Gastrocnemius medialis (tissue), 4 donors: ENCODE data around the gene FBXO27. TPM values are rescaled to one million over a fixed set of nuclear protein-coding genes. Genes with fewer than 3 reads are reported as not detected.

ENCODE experiments used
- ATAC-seq, 2 donors: fragments of 150-250 bp; one replicate each; pipeline ENCODE4 v1.9.1; 2016
- DNase-seq, 2 donors: peaks; one replicate each; pipeline ENCODE4 v3.0.0-alpha.2; 2019
- H3K27ac ChIP-seq, 4 donors: fragments of 200-600 bp; sonication (generic); 1 replicate in 1 of 4; 2 replicates in 3 of 4; pipeline ENCODE4 v1.5.1; 2016 to 2018; ENCODE audit warnings: mild to moderate bottlenecking in 2 of 4, moderate library complexity in 1 of 4
- H3K27me3 ChIP-seq, 3 donors: fragments of 200-600 bp; sonication (generic) in 2 of 3; 1 replicate in 1 of 3; 2 replicates in 2 of 3; pipeline versions ENCODE4 v1.5.1 to v1.6.0; 2016 to 2019; ENCODE audit warnings: mild to moderate bottlenecking in 1 of 3, moderate library complexity in 1 of 3
- H3K36me3 ChIP-seq, 2 donors: fragments of 200-600 bp; sonication (generic) in 1 of 2; one replicate each; pipeline ENCODE4 v1.5.1; 2017 to 2018
- H3K4me1 ChIP-seq, 2 donors: fragments of 200-600 bp; sonication (generic) in 1 of 2; one replicate each; pipeline ENCODE4 v1.5.1; 2016 to 2017; ENCODE audit warnings: mild to moderate bottlenecking in 2 of 2
- H3K4me3 ChIP-seq, 4 donors: fragments of 200-600 bp; sonication (generic) in 3 of 4; 1 replicate in 1 of 4; 2 replicates in 3 of 4; pipeline ENCODE4 v1.5.1; 2016 to 2019; ENCODE audit warnings: mild to moderate bottlenecking in 2 of 4
- H3K9me3 ChIP-seq, 3 donors: fragments of 200-600 bp; sonication (generic) in 2 of 3; 1 replicate in 1 of 3; 2 replicates in 2 of 3; pipeline ENCODE4 v1.5.1; 2016 to 2019
- POLR2A ChIP-seq, 2 donors: fragments of 450-650 bp; IDR thresholded peaks; one replicate each; pipeline ENCODE4 v1.6.1; 2017; ENCODE audit warnings: antibody characterized with exemption in 2 of 2, mild to moderate bottlenecking in 2 of 2, moderate library complexity in 2 of 2
- in situ Hi-C, 4 donors: fragments of 200-750 bp; cut with MboI; loops; one replicate each; pipeline versions ENCODE4 v1.15.0 to v1.8.0; 2017; ENCODE audit warnings: low sequenced_read_pairs in 4 of 4
- intact Hi-C: fragments of 100-400 bp; cut with DNase I; formaldehyde crosslinking; loops from one replicate; pipeline ENCODE4 v1.15.1; 2023; ENCODE audit warnings: low total_unique reads
- total RNA-seq, 4 donors: library from RNA; depleted of rRNA; stranded (reverse); fragments of >200 nt; gene quantifications; one replicate each; pipeline versions ENCODE4 v1.1.0 to v1.2.3, GENCODE V29; 2016
- TF ChIP-seq, protein P1 (sequence below), 5 experiments: fragments of 450-650 bp in 3 of 5; fragments of 200-600 bp in 2 of 5; sonication (generic) in 2 of 5; IDR thresholded peaks in 4 of 5; conservative IDR thresholded peaks in 1 of 5; 1 replicate in 4 of 5; 2 replicates in 1 of 5; pipeline ENCODE4 v1.5.1; 2016 to 2019; ENCODE audit warnings: antibody characterized with exemption in 5 of 5, mild to moderate bottlenecking in 3 of 5, moderate library complexity in 3 of 5

The FBXO27 gene
- total RNA-seq, 4 donors from 2014 or later, result 0.20 to 1.2 (median 0.52) TPM; not detected in 1

DNA sequence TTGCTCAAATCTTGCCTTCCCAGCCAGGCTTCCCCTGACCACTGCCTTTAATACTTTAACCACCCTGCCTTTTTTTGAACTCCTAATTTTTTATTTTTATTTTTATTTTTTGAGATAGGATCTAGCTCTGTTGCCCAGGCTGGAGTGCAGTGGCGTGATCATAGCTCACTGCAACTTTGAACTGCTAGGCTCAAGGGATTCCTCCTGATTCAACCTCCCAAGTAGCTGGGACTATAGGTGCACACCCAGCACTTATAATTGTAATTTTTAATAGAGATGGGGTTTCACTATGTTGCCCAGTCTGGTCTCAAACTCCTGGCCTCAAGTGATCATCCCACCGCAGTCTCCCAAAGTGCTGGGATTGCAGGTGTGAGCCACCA, 21.7 kb upstream of the FBXO27 start:
- no peaks in the 10 kb centered on the region for H3K4me1 ChIP-seq
- H3K36me3 ChIP-seq, result no peaks in the 10 kb centered on the region
- in situ Hi-C loops (no loop called here), intact Hi-C loops (no loop called here)
- no peaks in the 10 kb centered on the region for H3K9me3 ChIP-seq
- H3K4me3 ChIP-seq, result no peak overlapping the region
- ATAC-seq (no peak), DNase-seq (no peak)
- TF ChIP-seq, protein P1, sequence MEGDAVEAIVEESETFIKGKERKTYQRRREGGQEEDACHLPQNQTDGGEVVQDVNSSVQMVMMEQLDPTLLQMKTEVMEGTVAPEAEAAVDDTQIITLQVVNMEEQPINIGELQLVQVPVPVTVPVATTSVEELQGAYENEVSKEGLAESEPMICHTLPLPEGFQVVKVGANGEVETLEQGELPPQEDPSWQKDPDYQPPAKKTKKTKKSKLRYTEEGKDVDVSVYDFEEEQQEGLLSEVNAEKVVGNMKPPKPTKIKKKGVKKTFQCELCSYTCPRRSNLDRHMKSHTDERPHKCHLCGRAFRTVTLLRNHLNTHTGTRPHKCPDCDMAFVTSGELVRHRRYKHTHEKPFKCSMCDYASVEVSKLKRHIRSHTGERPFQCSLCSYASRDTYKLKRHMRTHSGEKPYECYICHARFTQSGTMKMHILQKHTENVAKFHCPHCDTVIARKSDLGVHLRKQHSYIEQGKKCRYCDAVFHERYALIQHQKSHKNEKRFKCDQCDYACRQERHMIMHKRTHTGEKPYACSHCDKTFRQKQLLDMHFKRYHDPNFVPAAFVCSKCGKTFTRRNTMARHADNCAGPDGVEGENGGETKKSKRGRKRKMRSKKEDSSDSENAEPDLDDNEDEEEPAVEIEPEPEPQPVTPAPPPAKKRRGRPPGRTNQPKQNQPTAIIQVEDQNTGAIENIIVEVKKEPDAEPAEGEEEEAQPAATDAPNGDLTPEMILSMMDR (IDR thresholded peaks at IDR 0.05 in 4 of 5, conservative IDR thresholded peaks at IDR 0.05 in 1 of 5), result no peak
- no peak for TF ChIP-seq POLR2A (IDR thresholded peaks at IDR 0.05)
- no peak overlapping the region for H3K27ac ChIP-seq
- H3K27me3 ChIP-seq, result no peaks in the 10 kb centered on the region

DNA sequence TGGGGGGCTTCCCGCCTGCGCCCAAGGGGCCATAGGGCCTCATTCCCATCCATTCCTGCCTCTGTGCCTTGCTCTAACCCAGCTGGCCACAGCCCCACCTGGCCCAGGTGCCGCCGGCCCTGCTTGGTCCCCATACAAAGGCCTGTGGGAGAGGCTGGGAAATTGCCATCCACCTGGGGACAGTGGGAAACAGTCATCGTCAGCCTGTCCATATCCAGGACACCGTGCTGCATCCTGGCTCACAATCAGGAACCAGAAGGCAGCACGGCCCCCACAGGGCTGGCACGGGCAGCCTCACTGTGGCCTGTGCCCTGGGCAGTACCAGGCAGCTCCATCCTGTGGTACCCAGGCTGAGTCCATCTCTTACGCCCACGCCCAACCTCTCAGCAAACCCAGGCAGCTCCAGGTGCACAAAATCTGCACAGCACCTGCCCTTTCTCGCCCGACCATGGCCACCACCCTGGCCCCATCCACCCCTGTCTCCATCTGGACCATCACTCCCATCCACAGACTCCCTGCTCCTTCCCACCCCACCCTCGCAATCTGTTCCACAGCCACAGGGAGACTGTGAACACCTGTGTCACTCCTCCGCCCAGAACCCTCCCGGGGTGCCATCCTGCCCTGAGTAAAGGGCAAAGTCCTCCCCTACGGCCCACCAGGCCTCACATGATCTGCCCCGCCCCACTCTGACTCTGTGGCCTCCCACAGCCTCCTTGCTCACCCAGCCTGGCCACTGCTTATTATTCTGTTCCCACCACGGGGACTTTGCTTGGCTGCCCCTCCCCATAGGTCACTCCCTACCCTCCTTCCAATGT, 21.1 kb upstream of the FBXO27 start:
- in situ Hi-C loops, result no loop called here
- no peaks in the 10 kb centered on the region for H3K9me3 ChIP-seq
- no peak overlapping the region for H3K4me3 ChIP-seq
- H3K27ac ChIP-seq, result no peak overlapping the region
- no peaks in the 10 kb centered on the region for H3K4me1 ChIP-seq
- no peaks in the 10 kb centered on the region for H3K36me3 ChIP-seq
- ATAC-seq (no peak), DNase-seq (no peak)
- intact Hi-C loops, result no loop called here
- no peaks in the 10 kb centered on the region for H3K27me3 ChIP-seq
- TF ChIP-seq, protein P1 (IDR thresholded peaks at IDR 0.05 in 4 of 5, conservative IDR thresholded peaks at IDR 0.05 in 1 of 5), result no peak
- no peak for TF ChIP-seq POLR2A (IDR thresholded peaks at IDR 0.05)

DNA sequence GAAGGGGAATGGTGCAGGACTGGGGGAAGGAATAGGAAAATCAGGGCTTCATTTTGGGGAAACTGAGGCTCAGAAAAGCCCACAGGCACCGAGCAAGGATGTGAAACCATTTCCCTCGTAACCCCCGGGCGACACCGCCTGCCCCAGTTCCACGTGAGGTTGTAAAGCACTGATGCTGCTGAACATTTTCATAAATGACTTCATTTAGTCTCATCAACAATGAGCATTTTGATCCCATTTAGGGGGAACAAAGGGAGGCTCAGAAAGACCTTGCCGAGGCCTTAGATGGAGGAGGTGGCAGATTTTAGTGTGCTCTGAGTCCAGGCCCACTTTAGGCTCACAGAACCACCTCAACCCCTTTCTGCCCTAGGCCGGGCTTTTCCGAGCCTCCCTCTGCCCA, 20.5 kb upstream of the FBXO27 start:
- intact Hi-C loops, result no loop called here
- TF ChIP-seq POLR2A (IDR thresholded peaks at IDR 0.05), result no peak
- TF ChIP-seq, protein P1 (IDR thresholded peaks at IDR 0.05 in 4 of 5, conservative IDR thresholded peaks at IDR 0.05 in 1 of 5), result no peak
- H3K4me1 ChIP-seq, result no peaks in the 10 kb centered on the region
- no peak overlapping the region for H3K4me3 ChIP-seq
- H3K27me3 ChIP-seq, result no peaks in the 10 kb centered on the region
- DNase-seq, result no peak
- H3K9me3 ChIP-seq, result no peaks in the 10 kb centered on the region
- H3K36me3 ChIP-seq, result no peaks in the 10 kb centered on the region
- H3K27ac ChIP-seq, result no peak overlapping the region
- in situ Hi-C loops, result no loop called here
- no peak for ATAC-seq

DNA sequence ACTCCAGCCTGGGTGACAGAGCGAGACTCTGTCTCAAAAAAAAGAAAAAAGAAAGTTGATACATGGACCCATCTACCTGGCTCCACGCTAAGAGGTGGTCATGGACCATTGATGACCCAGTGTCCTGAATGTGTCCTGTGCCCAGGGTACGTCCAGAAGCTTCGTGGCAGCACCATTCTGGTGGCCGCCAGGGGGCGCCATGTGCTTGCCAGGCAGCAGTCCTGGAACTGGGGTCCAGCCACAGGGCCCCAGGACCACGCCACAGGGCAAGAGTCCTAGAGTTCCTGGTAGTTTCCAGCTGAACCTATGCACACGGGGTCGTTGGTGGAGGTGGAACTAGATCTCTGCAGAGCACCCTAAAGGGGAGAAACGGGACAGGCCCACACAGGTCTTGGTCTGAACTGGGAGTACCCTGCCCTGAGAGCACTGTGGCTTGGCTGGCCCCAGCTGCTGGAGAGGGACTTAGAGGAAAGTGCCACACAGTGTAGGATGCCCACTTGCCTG, 19.9 kb upstream of the FBXO27 start:
- intact Hi-C loops (no loop called here), in situ Hi-C loops (no loop called here)
- ATAC-seq, result no peak

More for the DNA sequence above, 19.9 kb upstream of the FBXO27 start:
- Histone ChIP-seq H3K36me3 (no peaks in the 10 kb centered on the region), H3K4me1 (no peaks in the 10 kb centered on the region), H3K4me3 (no peak overlapping the region), H3K27me3 (no peaks in the 10 kb centered on the region), H3K27ac (no peak overlapping the region), H3K9me3 (no peaks in the 10 kb centered on the region)
- no peak for TF ChIP-seq POLR2A (IDR thresholded peaks at IDR 0.05)
- TF ChIP-seq, protein P1 (IDR thresholded peaks at IDR 0.05 in 4 of 5, conservative IDR thresholded peaks at IDR 0.05 in 1 of 5), result peak; percentile 13 to 61 (median 44)
- DNase-seq, result no peak
